GM21717 (cell line): ENCODE measurements around the gene LRP11.

Experiments used
- ATAC-seq: cut with Tn5 transposase; IDR thresholded peaks from one replicate; pipeline ENCODE4 v1.9.1; 2021; ENCODE audit warnings: mild to moderate bottlenecking, moderate library complexity; ENCODE audit not compliant: unreplicated experiment

The LRP11 gene

GRCh38 chr6:149806127-149806526 is 58.0 kb downstream of the LRP11 start:
- ATAC-seq: no peak

GRCh38 chr6:149783551-149783950 is 80.6 kb downstream of the LRP11 start:
- ATAC-seq: no peak

- no peak for ATAC-seq
These were observed 81.8 kb downstream of the LRP11 start for GRCh38 chr6:149782337-149782736.

- ATAC-seq: no peak
These were observed 82.4 kb downstream of the LRP11 start for GRCh38 chr6:149781715-149782114.

GRCh38 chr6:149779644-149779963 is 84.6 kb downstream of the LRP11 start:
- no peak for ATAC-seq

GRCh38 chr6:149777624-149778023 is 86.5 kb downstream of the LRP11 start:
- ATAC-seq: no peak

- no peak for ATAC-seq
These were observed 92.2 kb downstream of the LRP11 start for GRCh38 chr6:149771925-149772324.

GRCh38 chr6:149771185-149771584 is 93.0 kb downstream of the LRP11 start:
- ATAC-seq: no peak

- no peak for ATAC-seq
These were observed 94.5 kb downstream of the LRP11 start for GRCh38 chr6:149769676-149770075.
